HG03442 (cell line): ENCODE data around the gene AP3S2.
"Not testable (repeated sequence)": the region's sequence is repeated elsewhere in the genome, so short reads cannot be mapped to it uniquely, and the experiment has no call there.

Experiments used
- ATAC-seq: cut with Tn5 transposase; IDR thresholded peaks from one replicate; pipeline ENCODE4 v1.9.1; 2021; ENCODE audit warnings: mild to moderate bottlenecking, moderate library complexity; ENCODE audit not compliant: unreplicated experiment

Gene AP3S2

DNA sequence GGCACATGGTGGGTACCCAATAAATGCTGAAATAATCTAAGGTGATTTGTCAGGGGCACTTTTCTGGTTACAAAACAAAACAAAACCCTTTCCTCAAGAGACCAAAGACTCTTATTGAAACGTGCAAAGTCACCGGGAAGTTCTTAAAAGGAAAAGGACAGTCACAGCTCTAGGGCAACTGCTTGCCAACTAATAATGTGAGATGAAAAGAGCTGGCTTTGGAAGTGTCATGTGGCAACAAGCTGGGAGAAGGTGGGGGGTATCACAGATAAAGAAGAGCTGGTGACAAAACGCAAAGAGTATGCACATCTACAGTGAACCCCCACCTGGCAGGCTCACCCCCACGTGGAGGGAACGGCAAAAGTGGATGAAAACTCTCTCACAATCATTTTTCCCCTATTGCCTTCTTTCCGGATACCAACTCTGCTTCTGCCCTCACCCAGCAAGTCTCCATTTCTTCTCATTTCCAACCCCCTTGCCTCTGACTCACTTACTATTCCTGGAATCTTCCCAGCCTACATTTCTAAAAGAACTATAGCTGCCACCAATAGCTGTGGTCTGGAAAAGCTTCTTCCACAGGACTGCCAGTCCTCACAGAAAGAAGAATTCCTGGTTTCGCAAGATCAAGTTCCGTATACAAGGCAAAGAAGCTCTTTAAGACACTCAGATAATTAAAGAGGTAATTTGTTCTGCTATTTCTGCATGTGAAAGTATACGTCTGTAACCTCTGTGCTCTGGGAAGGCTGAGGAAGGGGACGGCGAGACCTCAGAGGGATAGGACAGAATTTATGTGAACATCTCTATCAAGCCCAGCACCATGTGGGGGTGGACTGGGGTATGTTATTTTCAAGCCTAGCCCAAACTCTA is 57.3 kb downstream of the AP3S2 start:
- ATAC-seq = no peak

- no peak for ATAC-seq
Measured at GRCh38 chr15:89835176-89835564, 58.6 kb downstream of the AP3S2 start.

- ATAC-seq = not testable (repeated sequence)
Measured at GRCh38 chr15:89834465-89835175, 59.2 kb downstream of the AP3S2 start.

- no peak for ATAC-seq
Measured at GRCh38 chr15:89833966-89834365, 59.8 kb downstream of the AP3S2 start.

GRCh38 chr15:89830639-89831038 is 63.2 kb downstream of the AP3S2 start:
- no peak for ATAC-seq

- no peak for ATAC-seq
Measured at GRCh38 chr15:89829616-89830440, 64.0 kb downstream of the AP3S2 start.

DNA sequence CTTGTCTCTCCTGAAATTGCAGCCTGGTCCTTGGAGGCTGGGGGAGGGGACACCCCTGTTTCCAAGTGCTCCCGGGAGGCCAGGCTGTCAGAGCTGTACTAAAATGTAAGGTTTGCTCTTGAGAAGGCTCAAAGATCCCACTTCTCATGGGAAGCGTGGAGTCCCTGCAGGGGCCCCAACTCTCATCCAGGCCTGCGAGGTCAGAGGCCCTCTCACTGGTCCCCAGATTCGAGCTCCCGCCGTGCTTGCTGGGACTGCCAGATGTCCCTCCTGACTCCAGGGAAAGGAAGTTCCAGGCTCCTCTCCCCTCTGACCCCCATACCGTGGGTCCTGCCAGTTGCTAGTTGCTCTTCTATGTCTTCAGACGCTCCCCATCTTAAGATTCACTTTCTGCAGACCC is 64.6 kb downstream of the AP3S2 start:
- no peak for ATAC-seq

GRCh38 chr15:89828281-89829145 is 65.3 kb downstream of the AP3S2 start:
- no peak for ATAC-seq

- no peak for ATAC-seq
Measured at GRCh38 chr15:89827829-89828228, 66.0 kb downstream of the AP3S2 start.

GRCh38 chr15:89826671-89827655 is 66.8 kb downstream of the AP3S2 start:
- ATAC-seq = no peak

DNA sequence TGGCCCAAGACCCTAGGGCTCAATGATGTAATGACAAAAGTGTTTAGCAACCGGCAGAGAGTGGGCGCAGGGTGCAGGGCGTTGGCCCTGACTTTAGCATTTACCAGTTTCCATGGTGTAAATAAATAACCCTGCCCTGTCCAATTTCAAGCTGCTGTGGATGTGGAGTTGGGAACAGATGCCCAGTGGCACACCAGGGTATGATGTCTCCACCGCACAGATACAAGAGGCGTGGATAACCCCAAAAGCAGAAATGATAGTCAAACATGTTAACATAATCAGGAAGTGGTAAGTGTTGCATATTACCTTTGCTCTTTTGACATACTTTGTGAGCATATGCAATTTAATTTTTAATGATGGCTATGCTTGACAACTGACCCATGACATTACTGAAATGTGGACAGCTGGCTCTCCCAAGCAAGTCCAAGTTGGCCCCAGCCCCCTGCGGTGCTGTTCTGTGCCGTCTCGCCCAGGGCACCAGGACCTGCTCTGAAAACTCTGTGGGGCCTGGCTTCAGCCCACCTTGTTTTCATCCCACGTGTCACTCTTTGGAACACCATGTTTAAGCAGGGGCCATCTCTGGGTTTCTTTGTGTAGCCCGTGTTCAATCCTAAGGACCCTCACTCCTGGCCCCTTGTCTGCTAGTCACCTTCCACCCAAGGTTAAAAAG is 68.4 kb downstream of the AP3S2 start:
- no peak for ATAC-seq

DNA sequence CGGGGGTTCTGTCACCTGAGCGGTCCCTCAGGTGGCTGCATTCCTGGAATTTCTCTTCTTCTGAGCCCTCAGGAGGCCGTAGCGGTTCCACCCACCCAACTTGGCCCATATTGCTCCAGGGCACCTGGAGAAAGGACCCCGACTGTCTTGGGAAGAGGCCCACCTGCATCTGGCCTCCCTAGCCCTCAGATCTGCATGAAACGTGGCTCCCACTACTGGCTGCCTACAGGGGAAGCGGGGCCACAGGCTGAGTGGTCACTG is 69.3 kb downstream of the AP3S2 start:
- ATAC-seq = no peak

DNA sequence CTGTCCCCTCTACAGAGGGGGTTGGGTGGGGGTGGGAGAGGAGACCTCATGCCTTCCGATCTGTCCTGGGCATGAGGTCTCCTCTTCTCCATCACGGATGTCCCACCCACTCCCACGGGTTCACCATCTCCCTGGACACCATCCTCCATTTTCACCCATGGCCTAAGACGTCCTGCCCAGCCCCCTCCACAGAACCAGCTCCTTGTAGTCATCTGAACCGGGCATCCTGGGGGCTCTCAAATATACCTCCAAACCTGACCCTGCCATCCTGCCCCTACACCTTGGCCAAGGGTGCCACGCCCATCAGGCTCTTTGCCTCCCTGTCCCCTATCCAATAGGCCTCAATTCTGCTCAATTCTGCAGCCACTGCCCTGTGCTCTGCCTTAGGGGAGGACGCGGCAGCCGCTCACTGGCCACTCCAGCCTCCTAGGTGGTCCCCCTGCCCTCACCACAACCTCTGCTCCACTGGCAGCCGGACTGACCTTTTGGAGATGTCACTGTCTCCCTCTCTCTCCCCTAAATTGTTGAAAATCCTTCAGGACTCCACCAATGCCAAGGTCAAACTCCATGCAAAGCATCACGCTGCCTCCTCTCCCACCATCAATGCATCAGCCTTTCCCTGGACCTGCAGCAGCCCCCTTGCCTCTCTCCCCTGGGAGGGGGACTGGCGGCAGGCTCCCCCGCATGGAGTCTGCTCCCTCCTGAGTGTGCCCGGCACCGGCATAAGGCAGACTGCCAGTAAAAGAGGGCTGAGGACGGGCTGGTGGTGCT is 69.8 kb downstream of the AP3S2 start:
- no peak for ATAC-seq

DNA sequence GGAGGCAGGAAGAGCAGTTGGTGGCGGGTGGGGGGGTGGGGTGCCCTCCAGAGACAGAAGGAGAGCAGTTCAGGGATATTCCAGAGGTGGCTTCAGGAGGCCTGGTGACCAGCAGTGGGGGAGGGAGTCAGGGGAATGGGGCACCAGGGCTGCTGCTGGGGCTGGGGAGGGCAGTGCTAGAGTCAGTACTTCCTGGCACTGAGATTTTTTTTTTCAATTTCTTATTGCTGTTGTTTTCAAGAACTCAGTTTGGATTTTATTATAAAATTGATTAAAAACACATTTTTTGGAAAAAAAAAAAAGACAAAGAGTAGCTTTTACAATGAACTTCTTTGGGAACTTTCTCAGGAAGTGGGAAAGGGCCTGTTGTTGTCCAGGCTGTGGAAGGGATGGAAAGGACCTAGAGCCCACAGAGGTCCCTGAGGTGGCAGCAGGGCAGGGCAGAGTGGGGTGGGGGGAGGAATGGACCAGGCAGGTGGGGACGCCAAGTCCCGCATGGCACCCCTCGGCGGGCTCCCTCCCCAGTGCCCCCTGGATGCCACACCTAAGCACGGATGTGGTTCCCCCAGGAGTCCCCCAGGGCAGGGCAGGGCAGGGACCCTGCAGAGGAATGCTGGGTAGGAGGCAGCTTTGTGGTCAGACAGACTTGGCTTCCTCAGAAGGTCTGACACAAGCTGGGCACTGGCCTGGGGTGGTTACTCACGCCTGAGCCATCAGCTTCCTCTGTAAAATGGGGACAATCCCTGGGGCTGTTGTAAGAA is 70.7 kb downstream of the AP3S2 start:
- ATAC-seq = no peak

DNA sequence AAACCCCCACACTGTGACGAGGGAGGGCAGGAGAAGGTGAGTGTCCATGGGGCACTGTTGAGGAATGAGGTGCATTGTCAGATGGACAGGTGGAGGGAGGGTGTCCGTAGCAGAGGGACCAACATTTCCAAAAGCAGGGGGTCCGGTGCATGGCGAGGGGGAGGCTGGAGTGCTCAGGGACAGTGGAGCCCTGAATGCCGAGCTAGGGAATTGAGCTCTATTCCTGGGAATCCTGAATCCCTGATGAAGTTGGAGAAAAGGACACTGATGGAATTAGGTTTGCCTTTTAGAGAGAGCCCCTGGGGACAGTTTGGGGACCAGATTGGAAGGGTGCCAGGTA is 71.2 kb downstream of the AP3S2 start:
- ATAC-seq = no peak

DNA sequence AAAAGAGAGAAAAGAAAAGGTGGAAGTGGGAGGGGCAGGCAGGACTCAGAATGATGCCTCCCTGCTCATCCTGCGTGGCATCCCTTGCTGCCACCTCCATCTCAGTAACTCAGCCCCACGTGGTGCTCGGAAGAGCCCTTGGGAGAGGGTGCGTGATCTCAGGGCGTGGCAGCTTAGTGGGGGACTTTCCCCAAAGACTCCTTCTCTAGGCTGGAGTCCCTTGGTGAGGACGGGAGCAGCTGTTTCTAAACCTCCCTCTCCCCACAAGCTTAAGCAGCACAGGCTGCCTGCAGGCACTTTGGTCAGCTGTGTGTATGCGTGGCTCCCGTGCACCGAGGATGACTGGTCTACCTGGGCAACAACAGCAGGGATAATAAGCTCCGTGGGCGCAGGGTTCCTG is 71.8 kb downstream of the AP3S2 start:
- no peak for ATAC-seq
